Activated T-cell treated with anti-CD3 and anti-CD28 coated beads, Interleukin-2, amount 50 U/mL, for 24 hours (primary cell): ENCODE measurements around the gene MAGI1.

Experiments used
- DNase-seq: peaks from one replicate; pipeline ENCODE4 v3.0.0-alpha.2; 2020
- H3K27ac Mint-ChIP-seq: 2 replicates; pipeline ENCODE4 v1.8.0; 2020; ENCODE audit warnings: mild to moderate bottlenecking, mixed read lengths
- H3K27me3 Mint-ChIP-seq: 2 replicates; pipeline ENCODE4 v1.8.0; 2020; ENCODE audit warnings: mixed read lengths
- H3K36me3 Mint-ChIP-seq: 2 replicates; pipeline ENCODE4 v1.8.0; 2020; ENCODE audit warnings: low read depth, mixed read lengths
- H3K4me1 Mint-ChIP-seq: 2 replicates; pipeline ENCODE4 v1.8.0; 2020; ENCODE audit warnings: low read depth, mixed read lengths
- H3K4me3 Mint-ChIP-seq: 2 replicates; pipeline ENCODE4 v1.8.0; 2020; ENCODE audit warnings: mild to moderate bottlenecking, moderate library complexity, mixed read lengths
- H3K9me3 Mint-ChIP-seq: 2 replicates; pipeline ENCODE4 v1.8.0; 2020; ENCODE audit warnings: mixed read lengths

MAGI1 gene

GRCh38 chr3:65984975-65985374 lies 53.7 kb downstream of the MAGI1 start:
- H3K9me3 Mint-ChIP-seq, result no peaks in the 10 kb centered on the region

GRCh38 chr3:65983100-65983499 lies 55.6 kb downstream of the MAGI1 start:
- Mint-ChIP-seq H3K36me3 (no peaks in the 10 kb centered on the region), H3K4me1 (peaks cover 5% of the 10 kb centered on the region), H3K27me3 (peaks cover 8% of the 10 kb centered on the region), H3K9me3 (no peaks in the 10 kb centered on the region), H3K4me3 (no peak overlapping the region), H3K27ac (no peak overlapping the region)
- DNase-seq, result no peak

More at GRCh38 chr3:65984975-65985374, 53.7 kb downstream of the MAGI1 start:
- no peaks in the 10 kb centered on the region for H3K36me3 Mint-ChIP-seq
- DNase-seq, result no peak
- peaks cover 6% of the 10 kb centered on the region for H3K27me3 Mint-ChIP-seq
- H3K4me3 Mint-ChIP-seq, result no peak overlapping the region
- H3K4me1 Mint-ChIP-seq, result peaks cover 5% of the 10 kb centered on the region
- no peak overlapping the region for H3K27ac Mint-ChIP-seq

GRCh38 chr3:65979731-65980130 lies 59.0 kb downstream of the MAGI1 start:
- Mint-ChIP-seq H3K27me3 (peaks cover 4% of the 10 kb centered on the region), H3K4me1 (peaks cover 5% of the 10 kb centered on the region), H3K4me3 (no peak overlapping the region), H3K36me3 (no peaks in the 10 kb centered on the region), H3K9me3 (peaks cover under 1% of the 10 kb centered on the region), H3K27ac (no peak overlapping the region)
- no peak for DNase-seq

GRCh38 chr3:65979162-65979561 lies 59.6 kb downstream of the MAGI1 start:
- Mint-ChIP-seq H3K27me3 (peaks cover 4% of the 10 kb centered on the region), H3K4me1 (peaks cover 5% of the 10 kb centered on the region), H3K36me3 (no peaks in the 10 kb centered on the region), H3K4me3 (no peak overlapping the region), H3K9me3 (peaks cover 5% of the 10 kb centered on the region), H3K27ac (no peak overlapping the region)
- DNase-seq, result no peak

- Mint-ChIP-seq H3K9me3 (peaks cover 5% of the 10 kb centered on the region), H3K4me1 (peaks cover 5% of the 10 kb centered on the region), H3K4me3 (no peak overlapping the region), H3K27ac (no peak overlapping the region), H3K27me3 (peaks cover 4% of the 10 kb centered on the region), H3K36me3 (no peaks in the 10 kb centered on the region)
- DNase-seq, result no peak
These were observed 60.6 kb downstream of the MAGI1 start for GRCh38 chr3:65978116-65978515.

GRCh38 chr3:65975032-65975431 lies 63.7 kb downstream of the MAGI1 start:
- DNase-seq, result no peak
- H3K36me3 Mint-ChIP-seq, result no peaks in the 10 kb centered on the region
- H3K4me1 Mint-ChIP-seq, result no peaks in the 10 kb centered on the region
- no peak overlapping the region for H3K4me3 Mint-ChIP-seq
- no peak overlapping the region for H3K27ac Mint-ChIP-seq
- peaks cover 4% of the 10 kb centered on the region for H3K27me3 Mint-ChIP-seq
- peaks cover 5% of the 10 kb centered on the region for H3K9me3 Mint-ChIP-seq

- Mint-ChIP-seq H3K27me3 (peaks cover 4% of the 10 kb centered on the region), H3K9me3 (peaks cover 5% of the 10 kb centered on the region), H3K4me1 (no peaks in the 10 kb centered on the region), H3K27ac (no peak overlapping the region), H3K36me3 (no peaks in the 10 kb centered on the region), H3K4me3 (no peak overlapping the region)
- no peak for DNase-seq
These were observed 64.2 kb downstream of the MAGI1 start for GRCh38 chr3:65974509-65974908.

GRCh38 chr3:65972765-65973164 lies 66.0 kb downstream of the MAGI1 start:
- H3K36me3 Mint-ChIP-seq, result no peaks in the 10 kb centered on the region
- peaks cover 5% of the 10 kb centered on the region for H3K9me3 Mint-ChIP-seq
- H3K27ac Mint-ChIP-seq, result no peak overlapping the region
- H3K4me1 Mint-ChIP-seq, result no peaks in the 10 kb centered on the region
- peaks cover 2% of the 10 kb centered on the region for H3K27me3 Mint-ChIP-seq
- H3K4me3 Mint-ChIP-seq, result no peak overlapping the region
- DNase-seq, result no peak

- no peaks in the 10 kb centered on the region for H3K36me3 Mint-ChIP-seq
- H3K27ac Mint-ChIP-seq, result no peak overlapping the region
- H3K9me3 Mint-ChIP-seq, result peaks cover 10% of the 10 kb centered on the region
- no peaks in the 10 kb centered on the region for H3K4me1 Mint-ChIP-seq
- no peak for DNase-seq
- H3K4me3 Mint-ChIP-seq, result no peak overlapping the region
- H3K27me3 Mint-ChIP-seq, result peaks cover 5% of the 10 kb centered on the region
These were observed 67.1 kb downstream of the MAGI1 start for GRCh38 chr3:65971293-65972252.

GRCh38 chr3:65968996-65969395 lies 69.7 kb downstream of the MAGI1 start:
- no peak for DNase-seq
- no peak overlapping the region for H3K4me3 Mint-ChIP-seq
- H3K27me3 Mint-ChIP-seq, result peaks cover 5% of the 10 kb centered on the region
- no peaks in the 10 kb centered on the region for H3K36me3 Mint-ChIP-seq
- peaks cover 10% of the 10 kb centered on the region for H3K4me1 Mint-ChIP-seq
- peaks cover 9% of the 10 kb centered on the region for H3K9me3 Mint-ChIP-seq
- H3K27ac Mint-ChIP-seq, result no peak overlapping the region

- Mint-ChIP-seq H3K9me3 (peaks cover 14% of the 10 kb centered on the region), H3K27ac (no peak overlapping the region), H3K27me3 (peaks cover 5% of the 10 kb centered on the region), H3K4me1 (peaks cover 15% of the 10 kb centered on the region), H3K4me3 (no peak overlapping the region), H3K36me3 (no peaks in the 10 kb centered on the region)
- DNase-seq, result no peak
These were observed 71.3 kb downstream of the MAGI1 start for GRCh38 chr3:65967451-65967850.

- Mint-ChIP-seq H3K9me3 (peaks cover 14% of the 10 kb centered on the region), H3K4me3 (peak overlapping the region; percentile 41), H3K36me3 (no peaks in the 10 kb centered on the region), H3K27ac (peak overlapping the region; percentile 94), H3K27me3 (peaks cover 12% of the 10 kb centered on the region), H3K4me1 (peaks cover 15% of the 10 kb centered on the region)
- no peak for DNase-seq
These were observed 73.9 kb downstream of the MAGI1 start for GRCh38 chr3:65964838-65965237.

GRCh38 chr3:65963787-65964677 lies 74.7 kb downstream of the MAGI1 start:
- DNase-seq, result peak; percentile 32
- Mint-ChIP-seq H3K27me3 (peaks cover 12% of the 10 kb centered on the region), H3K4me3 (peak overlapping the region; percentile 41), H3K4me1 (peaks cover 15% of the 10 kb centered on the region), H3K27ac (peak overlapping the region; percentile 94), H3K9me3 (peaks cover 14% of the 10 kb centered on the region), H3K36me3 (no peaks in the 10 kb centered on the region)

GRCh38 chr3:65961733-65962132 lies 77.0 kb downstream of the MAGI1 start:
- Mint-ChIP-seq H3K36me3 (no peaks in the 10 kb centered on the region), H3K27ac (no peak overlapping the region), H3K4me1 (peaks cover 15% of the 10 kb centered on the region), H3K9me3 (peaks cover 11% of the 10 kb centered on the region), H3K4me3 (no peak overlapping the region), H3K27me3 (peaks cover 7% of the 10 kb centered on the region)
- DNase-seq, result no peak
